NOMO-1 treated with DMSO at 0.1 percent for 48 hours (cell line): Measurements from ENCODE around the gene FOLR1.
A peak's percentile ranks its signal among the peaks of the same experiment; 100 is the strongest.

Source experiments
- DNase-seq: peaks from one replicate; lab custom pipeline; 2025; ENCODE audit not compliant: unreplicated experiment; lab: John Stamatoyannopoulos, UW

The FOLR1 gene

DNA sequence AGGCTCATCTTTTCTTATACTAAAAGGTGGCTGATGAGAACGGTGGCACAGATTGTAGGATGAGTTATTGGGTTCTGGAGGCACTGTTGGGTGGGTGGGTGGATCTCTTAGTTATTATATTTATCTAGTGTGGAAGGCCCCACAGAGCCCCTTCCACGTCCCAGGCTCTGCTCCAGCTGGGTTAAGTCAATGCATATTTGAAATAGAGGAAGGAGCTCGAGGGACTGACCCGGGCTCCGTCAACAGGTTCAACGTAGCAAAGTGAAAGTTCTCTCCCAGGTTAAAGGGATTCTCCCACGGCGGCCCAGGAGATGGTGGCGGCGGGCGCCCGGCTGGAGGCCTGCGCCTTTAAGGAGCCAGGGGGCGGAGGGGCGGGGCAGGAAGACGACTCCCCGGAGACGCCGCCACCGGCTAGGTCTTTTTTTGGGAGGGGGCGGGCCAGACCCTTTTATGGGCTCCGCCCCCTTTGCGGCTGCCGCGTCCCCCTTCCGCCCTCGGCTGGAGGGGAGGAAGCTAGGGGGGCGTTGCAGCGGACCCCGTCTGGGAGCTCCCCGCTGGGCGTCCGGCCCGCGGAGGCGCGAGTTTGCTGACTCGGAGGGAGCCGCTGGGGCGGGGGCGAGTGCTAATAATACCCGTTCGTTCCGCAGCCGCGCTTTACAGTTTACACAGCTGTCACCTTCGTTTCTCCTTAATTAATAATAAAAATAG is 31.1 kb downstream of the FOLR1 start:
- DNase-seq, result peak; percentile 98

DNA sequence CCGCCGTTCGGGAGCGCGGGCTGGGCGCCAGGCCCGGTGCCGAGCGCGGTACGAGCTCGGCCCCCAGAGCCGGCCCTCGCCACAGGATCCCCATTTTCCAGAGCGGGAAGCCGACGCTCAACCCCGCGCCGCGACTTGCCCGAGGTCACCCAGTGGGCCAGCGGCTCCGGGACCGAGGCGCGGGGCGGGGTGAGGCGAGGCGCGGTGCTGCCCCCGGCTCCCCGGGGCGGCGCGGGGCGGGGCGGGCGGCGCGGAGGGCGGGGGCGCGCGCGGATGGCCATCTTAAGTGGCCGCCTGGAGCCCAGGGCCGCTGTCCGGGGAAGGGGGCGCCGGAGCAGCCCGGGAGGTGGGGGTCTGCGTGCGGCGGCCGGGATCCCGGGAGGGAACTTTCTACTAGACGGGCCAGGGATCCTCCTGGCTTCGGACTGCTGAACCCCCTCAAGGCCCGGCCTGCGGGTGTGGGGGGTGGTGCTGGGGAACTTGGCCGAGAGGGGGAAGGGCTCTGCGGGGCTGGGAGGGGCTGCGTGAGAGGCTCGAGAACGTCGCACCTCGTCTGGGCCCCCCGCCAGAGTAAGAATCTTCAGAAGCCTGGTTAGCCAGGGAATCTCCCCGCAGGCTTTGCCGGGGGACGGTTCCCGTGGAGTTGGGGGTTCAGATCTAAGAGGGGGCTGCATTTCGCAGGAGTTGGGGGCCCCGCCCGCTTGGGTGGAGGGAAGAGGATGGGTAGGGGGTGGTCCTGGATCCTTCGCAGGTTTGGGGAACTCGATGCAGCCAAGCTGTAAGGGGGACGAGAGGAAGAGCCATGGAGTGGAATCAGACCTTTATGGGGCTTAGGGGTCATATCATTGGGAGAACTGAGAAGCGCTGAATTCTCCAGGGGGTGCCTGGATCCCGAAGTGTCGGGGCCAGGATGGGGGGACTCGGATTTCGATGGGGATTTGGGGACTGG is 31.9 kb downstream of the FOLR1 start:
- DNase-seq, result peak; percentile 47

DNA sequence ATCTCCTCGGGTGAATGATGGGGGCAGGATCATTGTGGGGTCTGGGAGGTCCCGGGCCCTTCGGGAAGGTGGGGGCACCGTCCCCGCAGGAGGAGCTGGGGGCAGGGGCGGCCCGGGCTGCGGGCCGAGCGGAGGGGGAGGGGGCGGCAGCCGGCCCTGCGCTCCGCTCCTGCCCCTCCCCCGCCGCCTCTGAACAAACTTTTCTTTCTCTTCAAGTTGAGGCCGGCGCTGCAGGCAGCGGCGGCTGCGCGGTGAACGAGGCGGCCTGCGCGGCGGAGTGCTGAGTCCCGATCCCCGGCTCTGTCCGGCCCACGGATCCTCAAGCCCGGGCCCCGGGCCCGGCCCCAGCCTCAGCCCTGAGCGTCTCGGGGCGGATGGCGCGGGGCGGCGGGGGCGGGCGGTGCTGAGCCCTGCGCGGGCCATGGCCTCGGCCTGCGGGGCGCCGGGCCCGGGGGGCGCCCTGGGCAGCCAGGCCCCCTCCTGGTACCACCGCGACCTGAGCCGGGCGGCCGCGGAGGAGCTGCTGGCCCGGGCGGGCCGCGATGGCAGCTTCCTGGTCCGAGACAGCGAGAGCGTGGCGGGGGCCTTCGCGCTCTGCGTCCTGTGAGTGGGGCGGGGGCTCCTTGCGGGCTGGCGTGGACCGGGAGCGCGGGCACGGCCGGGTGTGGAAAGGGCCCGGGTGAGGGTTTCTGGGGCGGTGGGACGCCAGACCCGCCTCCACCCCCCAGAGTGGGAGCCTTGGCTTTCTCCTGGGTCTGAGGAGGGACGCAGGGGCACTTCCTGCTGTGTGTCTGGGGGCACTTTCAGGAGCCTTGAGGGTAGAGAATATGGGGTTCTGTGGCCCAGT is 32.8 kb downstream of the FOLR1 start, which contains the start of gene INPPL1:
Gene INPPL1, plus strand, starts transcription at position 204 of the 847 bp plus-strand sequence. Its CDS starts 218 bp downstream, at position 422.
- DNase-seq, result peak; percentile 14

DNA sequence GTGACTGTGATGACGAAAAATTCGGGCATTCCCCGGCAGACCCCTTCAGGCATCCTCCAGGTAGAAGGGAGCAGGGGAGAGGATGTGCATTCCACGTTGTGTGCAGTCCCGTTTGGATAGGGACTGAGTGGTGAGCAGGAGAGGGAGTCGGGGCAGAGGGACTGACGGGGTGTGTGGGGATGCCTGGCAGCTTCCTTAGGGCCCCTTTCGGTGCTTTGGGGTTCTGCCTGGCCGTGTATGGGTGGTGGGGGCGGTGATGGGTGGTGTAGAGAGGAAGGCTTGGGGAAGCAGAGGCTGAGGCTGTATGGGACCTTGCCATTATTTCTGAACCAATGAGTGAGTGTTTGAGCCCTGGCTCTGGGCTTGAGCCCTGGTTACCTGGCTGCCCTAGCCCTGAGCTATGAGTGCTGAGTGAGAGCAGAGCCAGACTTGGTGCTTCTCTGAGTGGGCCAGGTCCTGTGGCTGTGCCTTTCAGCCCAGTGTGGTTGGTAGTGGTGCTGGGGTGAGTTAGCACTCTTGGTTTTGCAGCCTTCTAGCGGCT is 33.5 kb downstream of the FOLR1 start:
- DNase-seq, result no peak

DNA sequence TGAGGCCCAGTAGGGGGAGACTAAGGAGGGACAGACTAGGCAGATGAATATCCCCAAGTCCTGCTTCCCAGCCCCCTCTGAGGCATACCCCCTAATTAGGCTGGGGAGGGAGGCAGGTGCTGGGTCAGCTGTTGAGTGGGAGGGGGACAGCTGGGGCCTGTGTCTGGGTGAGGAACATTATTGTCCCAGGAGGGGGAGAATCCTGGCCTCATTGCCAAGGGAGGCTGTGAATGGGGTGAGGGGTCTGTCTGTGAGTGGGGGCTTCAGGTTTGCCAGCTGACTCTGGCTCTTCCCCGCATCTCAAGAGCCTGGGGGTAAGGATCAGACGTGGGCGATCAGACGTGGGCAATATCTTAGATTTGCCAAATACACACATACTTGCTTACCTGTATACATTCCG is 34.8 kb downstream of the FOLR1 start:
- no peak for DNase-seq

DNA sequence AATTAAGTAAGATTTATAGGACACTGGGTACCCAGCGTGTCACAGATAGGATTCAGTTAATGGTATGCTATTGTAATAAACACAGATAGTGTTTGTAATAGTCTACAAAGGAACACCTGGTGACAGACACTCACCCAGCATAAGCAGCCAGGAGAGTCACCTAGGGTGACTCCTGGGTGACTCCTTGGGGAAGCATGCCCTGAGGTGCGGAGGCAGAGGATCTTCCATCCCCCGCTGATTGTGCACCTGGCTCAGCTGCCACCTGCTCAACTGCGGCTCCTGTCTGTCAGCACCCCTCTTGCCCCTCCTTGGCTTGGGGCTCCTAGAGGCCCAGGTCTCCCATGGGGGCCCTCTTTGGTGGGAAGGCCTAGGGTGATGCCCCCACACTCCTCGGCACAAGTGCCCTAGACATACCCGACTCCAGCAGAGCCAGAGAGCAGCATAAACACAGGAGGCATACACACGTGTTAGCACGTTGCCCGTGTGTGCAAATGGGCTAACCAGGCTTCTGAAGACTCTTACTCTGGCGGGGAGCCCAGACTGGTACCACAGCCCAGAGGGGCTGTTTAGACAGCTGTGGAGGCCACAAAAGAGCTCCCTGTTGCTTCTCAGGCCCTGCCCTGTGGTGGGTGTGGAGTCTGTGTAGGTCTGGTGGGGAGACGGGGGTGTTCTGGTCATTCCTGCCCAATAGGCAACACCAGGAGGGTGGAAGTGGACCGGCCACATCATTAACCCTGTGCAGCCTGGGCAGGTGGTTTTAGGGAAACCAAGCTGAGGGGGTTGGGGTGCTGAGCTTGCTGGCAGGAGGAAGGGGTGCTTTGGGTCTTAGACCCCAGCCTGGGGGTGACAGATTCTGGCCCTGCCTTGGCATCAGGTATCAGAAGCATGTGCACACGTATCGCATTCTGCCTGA is 35.6 kb downstream of the FOLR1 start:
- no peak for DNase-seq

DNA sequence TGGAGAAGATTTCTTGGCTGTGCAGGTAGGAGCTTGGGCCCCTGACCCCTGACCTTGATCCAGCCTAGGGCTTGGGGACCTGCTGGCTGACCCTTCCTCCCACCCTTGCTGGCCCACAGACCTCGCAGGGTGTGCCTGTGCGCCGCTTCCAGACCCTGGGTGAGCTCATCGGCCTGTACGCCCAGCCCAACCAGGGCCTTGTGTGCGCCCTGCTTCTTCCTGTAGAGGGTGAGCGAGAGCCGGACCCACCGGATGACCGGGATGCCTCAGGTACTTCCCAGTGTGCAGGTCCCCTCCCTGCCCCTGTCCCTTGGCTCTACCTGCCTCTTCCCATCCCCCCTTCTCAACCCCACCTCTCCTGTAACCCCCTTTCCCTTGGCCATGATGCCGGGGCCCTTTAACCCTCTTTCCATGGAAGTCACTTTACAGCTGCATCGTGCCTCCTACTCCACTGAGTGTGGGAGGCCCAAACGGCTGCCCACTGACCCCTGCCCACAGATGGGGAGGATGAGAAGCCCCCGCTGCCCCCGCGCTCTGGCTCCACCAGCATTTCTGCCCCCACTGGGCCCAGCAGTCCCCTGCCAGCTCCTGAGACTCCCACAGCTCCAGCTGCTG is 36.4 kb downstream of the FOLR1 start:
- no peak for DNase-seq

DNA sequence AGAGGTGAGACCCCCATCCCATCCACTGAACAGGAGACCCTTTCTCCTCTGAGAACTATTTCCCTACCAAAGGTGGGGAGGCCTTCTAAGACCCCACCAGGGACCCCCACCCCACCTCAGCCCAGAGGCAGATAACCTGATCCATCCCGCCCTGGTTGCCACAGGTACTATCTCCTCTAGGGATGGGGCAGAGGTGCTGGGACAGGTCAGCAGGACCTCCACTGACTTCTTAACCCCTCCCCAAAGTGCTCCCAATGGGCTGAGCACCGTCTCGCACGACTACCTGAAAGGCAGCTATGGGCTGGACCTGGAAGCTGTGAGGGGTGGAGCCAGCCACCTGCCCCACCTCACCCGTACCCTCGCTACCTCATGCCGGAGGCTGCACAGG is 36.9 kb downstream of the FOLR1 start:
- DNase-seq, result no peak

DNA sequence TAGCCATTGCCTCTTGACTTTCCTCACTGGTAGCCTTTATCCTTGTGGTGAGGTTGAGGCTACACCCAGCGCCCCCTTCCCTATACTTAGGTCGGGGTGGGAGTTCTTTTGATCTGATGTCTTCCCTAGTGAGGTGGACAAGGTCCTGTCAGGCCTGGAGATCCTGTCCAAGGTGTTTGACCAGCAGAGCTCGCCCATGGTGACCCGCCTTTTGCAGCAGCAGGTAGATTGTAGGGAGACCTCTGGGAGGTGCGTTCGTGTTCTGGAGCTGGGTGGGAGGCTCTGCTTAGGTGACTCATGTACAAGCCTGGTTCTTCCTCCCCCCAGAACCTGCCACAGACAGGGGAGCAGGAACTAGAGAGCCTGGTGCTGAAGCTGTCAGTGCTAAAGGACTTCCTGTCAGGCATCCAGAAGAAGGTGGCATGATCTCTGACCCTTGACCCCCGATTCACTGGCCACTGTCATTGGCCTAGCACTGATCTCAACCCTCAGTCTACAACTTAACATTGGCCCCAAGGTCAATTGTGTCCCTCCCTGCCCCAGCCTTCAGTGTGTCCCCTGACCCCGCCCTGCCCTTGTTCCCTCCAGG is 37.5 kb downstream of the FOLR1 start:
- no peak for DNase-seq

DNA sequence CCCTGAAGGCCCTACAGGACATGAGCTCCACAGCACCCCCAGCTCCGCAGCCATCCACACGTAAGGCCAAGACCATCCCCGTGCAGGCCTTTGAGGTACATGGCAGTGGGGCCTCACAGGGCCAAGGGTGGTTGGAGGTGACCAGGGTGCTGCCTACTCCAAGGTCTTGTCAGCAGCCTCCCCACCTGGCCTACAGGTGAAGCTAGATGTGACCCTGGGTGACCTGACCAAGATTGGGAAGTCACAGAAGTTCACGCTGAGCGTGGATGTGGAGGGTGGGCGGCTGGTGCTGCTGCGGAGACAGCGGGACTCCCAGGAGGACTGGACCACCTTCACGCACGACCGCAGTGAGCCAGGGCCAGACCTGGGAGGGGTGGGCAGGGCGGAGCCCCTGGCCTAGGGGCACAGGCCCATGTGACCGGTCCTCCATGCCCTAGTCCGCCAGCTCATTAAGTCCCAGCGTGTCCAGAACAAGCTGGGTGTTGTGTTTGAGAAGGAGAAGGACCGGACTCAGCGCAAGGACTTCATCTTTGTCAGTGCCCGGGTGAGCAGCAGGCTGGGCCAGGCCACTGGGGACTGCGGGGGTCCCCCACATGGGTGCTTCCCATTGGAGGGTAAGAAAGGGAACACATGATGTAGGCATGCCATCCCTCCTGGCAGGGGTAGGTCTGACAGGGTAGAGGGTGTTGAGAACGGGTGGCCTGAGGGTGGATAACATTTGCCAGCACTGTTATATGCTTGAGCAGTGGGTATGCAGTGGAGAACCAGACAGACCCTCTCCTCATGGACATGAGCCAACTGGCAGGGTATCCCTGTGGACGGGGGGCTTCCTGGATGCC is 38.2 kb downstream of the FOLR1 start:
- DNase-seq, result no peak

DNA sequence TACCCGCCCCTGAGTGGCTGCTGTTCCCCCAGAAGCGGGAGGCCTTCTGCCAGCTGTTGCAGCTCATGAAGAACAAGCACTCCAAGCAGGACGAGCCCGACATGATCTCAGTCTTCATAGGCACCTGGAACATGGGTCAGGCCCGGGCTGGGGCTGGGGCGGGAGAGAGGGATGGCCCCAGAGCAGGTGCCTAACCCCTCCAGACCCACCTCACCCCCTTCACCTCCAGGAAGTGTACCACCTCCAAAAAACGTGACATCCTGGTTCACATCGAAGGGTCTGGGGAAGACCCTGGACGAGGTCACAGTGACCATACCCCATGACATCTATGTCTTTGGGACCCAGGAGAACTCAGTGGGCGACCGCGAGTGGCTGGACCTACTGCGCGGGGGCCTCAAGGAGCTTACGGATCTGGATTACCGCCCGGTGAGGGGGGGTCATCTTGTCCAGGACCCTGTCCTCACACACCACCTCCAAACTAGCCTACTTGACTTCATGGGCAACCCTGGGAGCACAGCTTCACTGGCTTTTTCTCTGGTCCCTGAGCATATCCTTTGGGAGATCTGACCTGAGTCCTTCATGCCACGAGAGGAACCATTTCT is 38.9 kb downstream of the FOLR1 start:
- no peak for DNase-seq

DNA sequence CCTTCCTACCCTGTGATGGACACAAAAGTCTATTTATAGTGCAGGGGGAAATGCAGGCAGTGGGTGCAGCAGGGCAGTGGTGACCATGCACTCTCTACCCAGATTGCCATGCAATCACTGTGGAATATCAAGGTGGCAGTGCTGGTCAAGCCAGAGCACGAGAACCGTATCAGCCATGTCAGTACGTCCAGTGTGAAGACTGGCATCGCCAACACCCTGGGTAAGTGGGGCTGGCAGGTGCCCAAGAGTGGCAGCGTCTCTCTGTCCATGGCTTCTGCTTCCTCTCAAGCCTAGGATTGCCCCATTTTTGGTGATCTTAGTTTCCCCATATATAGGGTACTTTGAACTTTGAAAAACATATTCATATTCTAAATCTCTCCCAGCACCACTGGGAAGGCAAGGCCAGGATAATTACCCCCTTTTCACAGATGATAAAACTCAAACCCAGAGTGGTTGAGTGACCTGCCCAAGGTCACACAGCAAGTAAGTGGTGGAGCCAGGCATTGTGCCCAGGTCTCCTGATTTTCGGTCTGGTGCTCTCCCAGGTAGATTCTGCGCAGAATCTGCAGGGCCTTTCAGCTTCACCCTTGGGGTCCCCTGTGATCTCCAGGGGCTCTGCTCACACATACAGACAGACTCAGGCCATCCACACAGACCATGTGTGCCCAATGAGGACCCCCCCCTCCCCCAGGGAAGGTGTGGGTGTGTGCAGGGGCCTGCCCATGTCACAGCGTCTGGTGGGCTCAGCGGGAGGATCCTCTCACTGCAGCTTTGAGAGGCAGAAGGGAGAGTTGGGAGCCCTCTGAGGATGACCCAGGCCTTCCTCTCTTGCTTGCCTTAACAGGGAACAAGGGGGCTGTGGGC is 39.7 kb downstream of the FOLR1 start:
- DNase-seq, result no peak

DNA sequence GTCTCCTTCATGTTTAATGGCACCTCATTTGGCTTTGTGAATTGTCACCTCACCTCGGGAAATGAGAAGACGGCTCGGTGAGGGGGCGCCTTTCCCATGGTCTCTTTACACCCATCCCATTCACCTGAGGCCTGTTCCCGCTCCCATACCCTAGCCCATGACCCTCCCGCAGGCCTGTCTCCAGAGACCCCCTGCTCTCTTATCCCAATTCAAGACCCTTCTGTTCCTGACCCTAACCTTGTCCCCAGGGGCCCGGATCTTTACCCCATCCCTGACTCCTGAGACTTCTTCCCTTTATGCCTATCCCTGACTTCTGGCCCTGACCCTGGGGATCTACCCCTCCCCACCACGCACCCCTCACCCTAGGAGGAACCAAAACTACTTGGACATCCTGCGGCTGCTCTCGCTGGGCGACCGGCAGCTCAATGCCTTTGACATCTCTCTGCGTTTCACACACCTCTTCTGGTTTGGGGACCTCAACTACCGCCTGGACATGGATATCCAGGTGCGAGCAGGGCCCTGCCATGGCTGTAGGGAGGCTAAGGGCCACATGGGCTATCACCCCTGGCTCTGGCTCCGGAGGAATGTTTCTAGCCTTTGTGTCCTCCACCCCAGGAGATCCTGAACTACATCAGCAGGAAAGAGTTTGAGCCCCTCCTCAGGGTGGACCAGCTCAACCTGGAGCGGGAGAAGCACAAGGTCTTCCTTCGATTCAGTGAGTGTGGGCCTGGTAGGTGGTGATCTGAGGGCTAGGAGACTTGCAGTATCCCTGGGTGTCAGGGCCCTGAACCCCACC is 40.5 kb downstream of the FOLR1 start:
- no peak for DNase-seq

DNA sequence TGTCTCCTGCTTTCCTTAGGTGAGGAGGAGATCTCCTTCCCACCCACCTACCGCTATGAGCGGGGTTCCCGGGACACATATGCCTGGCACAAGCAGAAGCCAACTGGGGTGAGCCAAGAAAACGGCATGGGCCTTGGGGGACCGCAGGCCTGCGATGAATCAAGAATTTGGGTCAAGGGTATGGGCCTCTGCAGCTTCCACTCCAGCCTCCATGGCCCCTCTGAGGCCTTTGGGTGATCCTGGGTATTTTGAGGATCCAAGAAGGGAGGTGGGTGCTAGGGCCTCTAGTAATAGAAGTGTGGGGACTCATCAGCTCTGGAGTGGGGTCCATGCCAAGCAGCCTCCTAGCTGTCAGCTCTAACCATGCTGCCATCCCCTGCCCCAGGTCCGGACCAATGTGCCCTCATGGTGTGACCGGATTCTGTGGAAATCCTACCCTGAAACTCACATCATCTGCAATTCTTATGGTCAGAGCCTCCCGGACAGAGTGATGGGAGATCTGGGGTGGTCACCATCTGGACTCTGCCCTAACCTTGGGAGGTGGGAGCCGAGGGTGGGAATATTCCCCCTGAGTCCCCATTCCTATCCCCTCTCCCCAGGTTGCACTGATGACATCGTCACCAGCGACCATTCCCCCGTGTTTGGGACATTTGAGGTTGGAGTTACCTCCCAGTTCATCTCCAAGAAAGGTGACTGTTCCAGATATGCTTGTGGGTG is 41.3 kb downstream of the FOLR1 start:
- DNase-seq, result no peak

DNA sequence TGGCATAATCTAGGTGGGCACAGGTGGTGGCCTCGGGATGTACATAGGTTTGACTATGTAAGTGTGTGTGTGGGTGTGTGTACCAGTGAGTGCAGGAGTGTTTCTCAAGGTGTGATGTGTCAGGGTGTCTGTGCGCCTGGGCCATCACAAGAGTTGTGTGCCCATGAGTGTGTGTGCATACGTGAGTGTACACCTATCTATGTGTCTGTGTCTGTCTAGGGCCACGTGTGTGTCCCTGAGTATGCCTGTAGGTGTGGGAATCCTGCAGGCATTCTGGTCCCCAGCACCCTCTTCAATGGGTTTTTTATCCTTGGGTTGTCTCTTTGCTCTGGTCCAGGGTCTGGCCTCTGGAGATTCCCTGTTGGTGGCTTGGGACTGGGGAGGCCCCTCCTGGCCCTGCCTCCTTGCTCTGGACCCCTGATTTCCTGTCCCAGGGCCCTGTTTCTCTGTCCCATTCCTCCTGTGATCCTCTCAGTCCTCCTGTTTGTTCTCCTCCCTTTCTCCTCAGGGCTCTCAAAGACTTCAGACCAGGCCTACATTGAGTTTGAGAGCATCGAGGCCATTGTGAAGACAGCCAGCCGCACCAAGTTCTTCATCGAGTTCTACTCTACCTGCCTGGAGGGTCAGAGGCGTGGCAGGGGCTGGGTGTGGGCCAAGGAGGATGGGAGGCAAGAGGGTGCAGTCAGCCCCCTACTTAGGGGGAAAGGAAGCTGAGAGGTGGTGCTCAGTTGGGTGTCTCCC is 42.0 kb downstream of the FOLR1 start:
- no peak for DNase-seq
